NT2/D1 (cell line): ENCODE data around the gene LIPA.

ENCODE experiments used
- DNase-seq: peaks from one replicate; pipeline ENCODE4 v3.0.0-alpha.2; 2011; ENCODE audit warnings: low read depth, low spot score
- H3K27me3 ChIP-seq: 2 replicates; pipeline ENCODE4 v1.6.0; 2011; ENCODE audit warnings: mild to moderate bottlenecking; ENCODE audit not compliant: insufficient read length, insufficient read depth
- H3K36me3 ChIP-seq: 2 replicates; pipeline ENCODE4 v1.6.1; 2011; ENCODE audit warnings: mild to moderate bottlenecking, low read length, mixed read lengths; ENCODE audit not compliant: insufficient read depth, insufficient read length
- H3K4me1 ChIP-seq: 2 replicates; pipeline ENCODE4 v1.5.1; 2011; ENCODE audit not compliant: insufficient read depth, insufficient read length
- H3K4me3 ChIP-seq: 2 replicates; pipeline ENCODE4 v1.5.1; 2011; ENCODE audit warnings: low read depth; ENCODE audit not compliant: insufficient read length
- H3K9ac ChIP-seq: 2 replicates; pipeline ENCODE4 v1.6.0; 2011; ENCODE audit warnings: low read depth; ENCODE audit not compliant: insufficient read length
- H3K9me3 ChIP-seq: 2 replicates; pipeline ENCODE4 v1.5.1; 2011; ENCODE audit warnings: mild to moderate bottlenecking, low read length; ENCODE audit not compliant: insufficient read depth
- SUZ12 ChIP-seq: IDR thresholded peaks from 2 replicates; pipeline ENCODE4 v1.6.1; 2011; ENCODE audit not compliant: insufficient read length, insufficient read depth; ENCODE audit errors: extremely low read depth
- YY1 ChIP-seq: IDR thresholded peaks from 2 replicates; pipeline ENCODE4 v1.6.1; 2011; ENCODE audit not compliant: insufficient read length, insufficient read depth
- ZNF274 ChIP-seq: IDR thresholded peaks from 2 replicates; pipeline ENCODE4 v1.6.1; 2011; ENCODE audit warnings: mild to moderate bottlenecking, low read depth, low read length

LIPA gene

GRCh38 chr10:89279421-89279869, 27.9 kb upstream of the LIPA start:
- peaks cover 3% of the 10 kb centered on the region for H3K4me1 ChIP-seq
- H3K27me3 ChIP-seq, result no peaks in the 10 kb centered on the region
- no peaks in the 10 kb centered on the region for H3K36me3 ChIP-seq
- H3K9ac ChIP-seq, result no peak overlapping the region
- no peaks in the 10 kb centered on the region for H3K9me3 ChIP-seq
- H3K4me3 ChIP-seq, result no peak overlapping the region
- no peak for DNase-seq
- no peak for TF ChIP-seq YY1

GRCh38 chr10:89278900-89279392, 27.4 kb upstream of the LIPA start:
- Histone ChIP-seq H3K4me1 (peaks cover 3% of the 10 kb centered on the region), H3K4me3 (no peak overlapping the region), H3K27me3 (no peaks in the 10 kb centered on the region), H3K36me3 (no peaks in the 10 kb centered on the region), H3K9me3 (no peaks in the 10 kb centered on the region), H3K9ac (no peak overlapping the region)
- no peak for TF ChIP-seq ZNF274
- TF ChIP-seq YY1, result no peak
- no peak for DNase-seq

GRCh38 chr10:89278034-89278535, 26.5 kb upstream of the LIPA start:
- no peak for TF ChIP-seq SUZ12
- TF ChIP-seq YY1, result no peak
- TF ChIP-seq ZNF274, result no peak
- Histone ChIP-seq H3K4me3 (no peak overlapping the region), H3K4me1 (no peaks in the 10 kb centered on the region), H3K36me3 (no peaks in the 10 kb centered on the region), H3K27me3 (no peaks in the 10 kb centered on the region), H3K9me3 (no peaks in the 10 kb centered on the region), H3K9ac (no peak overlapping the region)
- DNase-seq, result no peak

- Histone ChIP-seq H3K9me3 (no peaks in the 10 kb centered on the region), H3K27me3 (no peaks in the 10 kb centered on the region), H3K4me1 (no peaks in the 10 kb centered on the region), H3K36me3 (no peaks in the 10 kb centered on the region), H3K4me3 (no peak overlapping the region), H3K9ac (no peak overlapping the region)
- TF ChIP-seq ZNF274 (no peak), YY1 (no peak), SUZ12 (no peak)
- no peak for DNase-seq
These were observed 23.8 kb upstream of the LIPA start for GRCh38 chr10:89275383-89275782.

- no peak overlapping the region for H3K9ac ChIP-seq
- H3K4me1 ChIP-seq, result no peaks in the 10 kb centered on the region
- H3K9me3 ChIP-seq, result no peaks in the 10 kb centered on the region
- no peaks in the 10 kb centered on the region for H3K27me3 ChIP-seq
- no peak for DNase-seq
- no peaks in the 10 kb centered on the region for H3K36me3 ChIP-seq
- H3K4me3 ChIP-seq, result no peak overlapping the region
- TF ChIP-seq ZNF274 (no peak), SUZ12 (no peak), YY1 (no peak)
These were observed 23.4 kb upstream of the LIPA start for GRCh38 chr10:89274928-89275327.

GRCh38 chr10:89273680-89274079, 22.1 kb upstream of the LIPA start:
- no peaks in the 10 kb centered on the region for H3K36me3 ChIP-seq

GRCh38 chr10:89271532-89271931, 20.0 kb upstream of the LIPA start:
- TF ChIP-seq ZNF274 (no peak), YY1 (no peak), SUZ12 (no peak)
- no peaks in the 10 kb centered on the region for H3K9me3 ChIP-seq
- H3K36me3 ChIP-seq, result no peaks in the 10 kb centered on the region
- DNase-seq, result no peak
- no peaks in the 10 kb centered on the region for H3K4me1 ChIP-seq
- H3K9ac ChIP-seq, result no peak overlapping the region
- no peak overlapping the region for H3K4me3 ChIP-seq
- no peaks in the 10 kb centered on the region for H3K27me3 ChIP-seq

More at GRCh38 chr10:89273680-89274079, 22.1 kb upstream of the LIPA start:
- H3K4me3 ChIP-seq, result no peak overlapping the region
- no peak for DNase-seq
- H3K27me3 ChIP-seq, result no peaks in the 10 kb centered on the region
- TF ChIP-seq YY1 (no peak), ZNF274 (no peak), SUZ12 (no peak)
- no peaks in the 10 kb centered on the region for H3K4me1 ChIP-seq
- H3K9me3 ChIP-seq, result no peaks in the 10 kb centered on the region
- H3K9ac ChIP-seq, result no peak overlapping the region

GRCh38 chr10:89270153-89270483, 18.5 kb upstream of the LIPA start:
- Histone ChIP-seq H3K36me3 (no peaks in the 10 kb centered on the region), H3K9me3 (no peaks in the 10 kb centered on the region), H3K4me3 (no peak overlapping the region), H3K4me1 (no peaks in the 10 kb centered on the region), H3K27me3 (no peaks in the 10 kb centered on the region), H3K9ac (no peak overlapping the region)
- TF ChIP-seq ZNF274, result no peak
- no peak for TF ChIP-seq SUZ12
- TF ChIP-seq YY1, result no peak
- no peak for DNase-seq
